Spleen (tissue), 11 donors: Measurements from ENCODE around the gene CDC25C. TPM values are rescaled to one million over a fixed set of nuclear protein-coding genes. Genes with fewer than 3 reads are reported as not detected.

Experiments
- DNase-seq: peaks from one replicate; pipeline ENCODE4 v3.0.0-alpha.2; 2020
- H3K27ac ChIP-seq, 8 donors: fragments of 200-600 bp; sonication (generic) in 7 of 8; 1 replicate in 4 of 8; 2 replicates in 4 of 8; pipeline versions ENCODE4 v1.5.0 to v1.8.0; 2016 to 2021; ENCODE audit warnings: inconsistent platforms in 4 of 8, mild to moderate bottlenecking in 4 of 8, moderate library complexity in 1 of 8
- H3K27me3 ChIP-seq, 7 donors: fragments of 200-600 bp; sonication (generic) in 6 of 7; replicated peaks in 1 of 7; 1 replicate in 4 of 7; 2 replicates in 3 of 7; pipeline versions ENCODE4 v1.5.0 to v1.8.0; 2016 to 2021; ENCODE audit warnings: inconsistent platforms in 3 of 7, mild to moderate bottlenecking in 1 of 7
- H3K36me3 ChIP-seq, 6 donors: fragments of 200-600 bp; sonication (generic) in 5 of 6; 1 replicate in 4 of 6; 2 replicates in 2 of 6; pipeline versions ENCODE4 v1.5.0 to v1.8.0; 2016 to 2021; ENCODE audit warnings: inconsistent platforms in 2 of 6
- H3K4me1 ChIP-seq, 6 donors: fragments of 200-600 bp; sonication (generic) in 5 of 6; 1 replicate in 3 of 6; 2 replicates in 3 of 6; pipeline versions ENCODE4 v1.5.0 to v1.8.0; 2016 to 2021; ENCODE audit warnings: inconsistent platforms in 3 of 6
- H3K4me3 ChIP-seq, 8 donors: fragments of 200-600 bp; sonication (generic) in 7 of 8; 1 replicate in 4 of 8; 2 replicates in 4 of 8; pipeline versions ENCODE4 v1.5.0 to v1.8.0; 2016 to 2021; ENCODE audit warnings: inconsistent platforms in 4 of 8, mild to moderate bottlenecking in 4 of 8, moderate library complexity in 2 of 8
- H3K9me3 ChIP-seq, 8 donors: fragments of 200-600 bp; sonication (generic) in 7 of 8; 1 replicate in 4 of 8; 2 replicates in 4 of 8; pipeline versions ENCODE4 v1.5.0 to v1.8.0; 2016 to 2021; ENCODE audit warnings: inconsistent platforms in 4 of 8
- POLR2A ChIP-seq, 3 donors: fragments of 450-650 bp; IDR thresholded peaks; one replicate each; pipeline ENCODE4 v1.5.1; 2017; ENCODE audit warnings: antibody characterized with exemption in 3 of 3, mild to moderate bottlenecking in 1 of 3
- POLR2AphosphoS5 ChIP-seq, 3 donors: sonication (generic); formaldehyde crosslinking; IDR thresholded peaks; one replicate each; pipeline ENCODE4 v1.5.1; 2017; ENCODE audit warnings: antibody characterized with exemption in 3 of 3
- WGBS, 5 donors: extraction: QIAGEN DNeasy Blood & Tissue Kit in 3 of 5; methylation state at CpG; one replicate each; pipeline versions ENCODE4 v1.1.5 to v1.1.7; 2013 to 2018; 5-methylcytosine and 5-hydroxymethylcytosine counted together
- intact Hi-C: fragments of 100-400 bp; cut with DNase I; formaldehyde crosslinking; loops from one replicate; pipeline ENCODE4 v1.15.0; 2023; ENCODE audit warnings: low total_unique reads
- polyA plus RNA-seq, 3 donors: library from polyadenylated mRNA; stranded (reverse); fragments of 200-250 nt; gene quantifications; one replicate each; pipeline ENCODE4 v1.2.1, GENCODE V29; 2013
- total RNA-seq, 7 donors: library from RNA; depleted of rRNA in 3 of 7; stranded (reverse); fragments of >200 nt in 3 of 7; fragmentation: NEBNext Ultra II Directional in 4 of 7; extraction: Animal tissue kit (Norgen Biotek cat#: 25700) in 4 of 7; gene quantifications; one replicate each; pipeline versions ENCODE4 v1.1.0 to v1.2.1, GENCODE V29; 2016 to 2021
- TF ChIP-seq, protein P1 (sequence below), 11 experiments: fragments of 200-600 bp in 7 of 11; fragments of 450-650 bp in 4 of 11; sonication (generic) in 4 of 11; IDR thresholded peaks in 8 of 11; conservative IDR thresholded peaks in 3 of 11; 1 replicate in 7 of 11; 2 replicates in 4 of 11; pipeline versions ENCODE4 v1.4.0 to v1.8.0; 2016 to 2021; ENCODE audit warnings: antibody characterized with exemption in 11 of 11, inconsistent platforms in 4 of 11, mild to moderate bottlenecking in 1 of 11
- donor health status: healthy with polysubstance abuse.
- donor health status: DM: no; HTN: no; CAD: no; lungs with moderate emphysema.
- donor health status: DM: no; HTN: no; CAD: no.
- donor health status: Bipolar disorder and iron deficiency.
- donor health status: healthy.
- donor health status: DM: no; HTN: no; CAD: no.
- donor health status: DM: yes; HTN: yes; CAD: no.

Gene CDC25C
- total and polyA plus RNA-seq, 10 donors = 0.25 to 6.0 (median 0.83) TPM

DNA sequence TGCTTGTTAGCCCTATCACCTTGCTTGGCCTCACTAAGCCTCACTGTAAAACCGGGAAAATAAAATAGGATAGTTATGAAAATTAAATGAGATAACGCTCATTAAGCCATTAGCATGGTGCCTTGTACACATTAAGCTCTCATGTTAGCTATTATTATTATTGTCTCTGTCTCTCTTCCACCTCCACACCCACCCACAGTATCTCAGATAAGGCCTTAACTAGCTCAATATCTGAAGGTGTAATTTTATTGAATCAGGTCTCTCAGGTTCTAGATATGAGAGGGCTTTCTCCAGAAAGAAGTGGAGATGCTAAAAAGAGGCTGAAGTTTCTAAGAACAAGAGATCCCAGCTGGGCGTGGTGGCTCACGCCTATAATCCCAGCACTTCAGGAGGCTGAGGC is 84.8 kb downstream of the CDC25C start:
- DNase-seq = no peak
- 88 to 95% (median 93%) methylated on average over 4 of the region's 4 CpGs for WGBS, 5 donors
- peaks cover under 1 to 23% (median 8%) of the 10 kb centered on the region in 7 donors for H3K27me3 ChIP-seq
- no peak overlapping the region for H3K27ac ChIP-seq
- no peaks in the 10 kb centered on the region for H3K9me3 ChIP-seq
- intact Hi-C loops = no loop called here
- peaks cover 3 to 7% (median 5%) of the 10 kb centered on the region in 6 donors for H3K4me1 ChIP-seq
- no peaks in the 10 kb centered on the region for H3K36me3 ChIP-seq
- H3K4me3 ChIP-seq = no peak overlapping the region
- no peak for TF ChIP-seq POLR2A (IDR thresholded peaks at IDR 0.05)
- TF ChIP-seq, protein P1, sequence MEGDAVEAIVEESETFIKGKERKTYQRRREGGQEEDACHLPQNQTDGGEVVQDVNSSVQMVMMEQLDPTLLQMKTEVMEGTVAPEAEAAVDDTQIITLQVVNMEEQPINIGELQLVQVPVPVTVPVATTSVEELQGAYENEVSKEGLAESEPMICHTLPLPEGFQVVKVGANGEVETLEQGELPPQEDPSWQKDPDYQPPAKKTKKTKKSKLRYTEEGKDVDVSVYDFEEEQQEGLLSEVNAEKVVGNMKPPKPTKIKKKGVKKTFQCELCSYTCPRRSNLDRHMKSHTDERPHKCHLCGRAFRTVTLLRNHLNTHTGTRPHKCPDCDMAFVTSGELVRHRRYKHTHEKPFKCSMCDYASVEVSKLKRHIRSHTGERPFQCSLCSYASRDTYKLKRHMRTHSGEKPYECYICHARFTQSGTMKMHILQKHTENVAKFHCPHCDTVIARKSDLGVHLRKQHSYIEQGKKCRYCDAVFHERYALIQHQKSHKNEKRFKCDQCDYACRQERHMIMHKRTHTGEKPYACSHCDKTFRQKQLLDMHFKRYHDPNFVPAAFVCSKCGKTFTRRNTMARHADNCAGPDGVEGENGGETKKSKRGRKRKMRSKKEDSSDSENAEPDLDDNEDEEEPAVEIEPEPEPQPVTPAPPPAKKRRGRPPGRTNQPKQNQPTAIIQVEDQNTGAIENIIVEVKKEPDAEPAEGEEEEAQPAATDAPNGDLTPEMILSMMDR (IDR thresholded peaks at IDR 0.05 in 8 of 11, conservative IDR thresholded peaks at IDR 0.05 in 3 of 11) = no peak
- no peak for TF ChIP-seq POLR2AphosphoS5 (IDR thresholded peaks at IDR 0.05)

DNA sequence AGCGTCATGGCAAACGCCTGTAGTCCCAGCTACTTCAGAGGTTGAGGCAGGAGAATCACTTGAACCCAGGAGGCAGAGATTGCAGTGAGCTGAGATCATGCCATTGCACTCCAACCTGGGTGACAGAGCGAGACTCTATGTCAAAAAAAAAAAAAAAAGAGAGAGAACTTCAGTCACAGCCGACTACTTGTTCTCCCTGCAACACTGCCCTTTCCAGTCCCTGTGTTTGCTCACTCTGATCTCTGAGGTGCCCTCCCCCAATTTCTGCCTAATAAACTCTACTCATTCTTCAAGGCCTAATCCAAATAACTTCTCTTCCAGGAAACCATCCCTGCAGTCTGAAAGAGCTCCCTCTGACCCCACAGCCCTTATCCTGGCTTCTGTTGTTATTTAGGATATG is 85.3 kb downstream of the CDC25C start:
- WGBS, 5 donors = 75 to 95% (median 93%) methylated on average over 3 to 4 of the region's 4 CpGs
- DNase-seq = no peak
- H3K36me3 ChIP-seq = no peaks in the 10 kb centered on the region
- peaks cover 3 to 28% (median 13%) of the 10 kb centered on the region in 7 donors for H3K27me3 ChIP-seq
- peaks cover 7 to 11% (median 10%) of the 10 kb centered on the region in 6 donors for H3K4me1 ChIP-seq
- H3K9me3 ChIP-seq = no peaks in the 10 kb centered on the region
- TF ChIP-seq, protein P1 (IDR thresholded peaks at IDR 0.05 in 8 of 11, conservative IDR thresholded peaks at IDR 0.05 in 3 of 11) = no peak
- TF ChIP-seq POLR2A (IDR thresholded peaks at IDR 0.05) (no peak), POLR2AphosphoS5 (IDR thresholded peaks at IDR 0.05) (no peak)
- intact Hi-C loops = no loop called here
- H3K27ac ChIP-seq = no peak overlapping the region
- H3K4me3 ChIP-seq = no peak overlapping the region

DNA sequence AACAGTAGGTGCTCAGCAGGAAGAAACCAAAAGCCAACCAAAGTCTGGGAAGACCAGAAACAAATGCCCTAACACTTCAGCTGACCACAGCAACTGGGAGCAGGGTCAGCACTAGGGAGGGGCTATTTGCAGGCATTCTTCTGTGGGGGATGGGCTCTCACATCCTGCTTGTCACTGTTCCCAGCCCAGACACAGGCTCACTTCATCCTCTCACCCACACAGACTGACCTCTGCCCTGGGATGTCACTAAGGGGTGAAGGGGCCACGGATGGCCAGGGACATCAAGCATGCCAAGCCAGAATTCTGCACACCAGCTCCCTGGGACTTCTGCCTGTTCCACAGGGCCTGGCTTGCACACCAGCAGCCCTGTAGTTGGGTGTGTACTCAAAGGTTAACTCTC is 85.9 kb downstream of the CDC25C start:
- WGBS, 5 donors = 47 to 89% (median 67%) methylated on average over 1 of the region's 1 CpG
- Histone ChIP-seq H3K27ac (no peak overlapping the region), H3K4me1 (peaks cover 7 to 18% (median 16%) of the 10 kb centered on the region in 6 donors), H3K36me3 (no peaks in the 10 kb centered on the region), H3K4me3 (no peak overlapping the region), H3K9me3 (no peaks in the 10 kb centered on the region), H3K27me3 (peaks cover 3 to 34% (median 19%) of the 10 kb centered on the region in 7 donors)
- TF ChIP-seq POLR2A (IDR thresholded peaks at IDR 0.05) = no peak
- TF ChIP-seq, protein P1 (IDR thresholded peaks at IDR 0.05 in 8 of 11, conservative IDR thresholded peaks at IDR 0.05 in 3 of 11) = no peak
- no peak for TF ChIP-seq POLR2AphosphoS5 (IDR thresholded peaks at IDR 0.05)
- no peak for DNase-seq
- intact Hi-C loops = no loop called here

- H3K4me3 ChIP-seq = no peak overlapping the region
- peaks cover 3 to 53% (median 24%) of the 10 kb centered on the region in 7 donors for H3K27me3 ChIP-seq
- TF ChIP-seq POLR2AphosphoS5 (IDR thresholded peaks at IDR 0.05) (no peak), POLR2A (IDR thresholded peaks at IDR 0.05) (no peak)
- TF ChIP-seq, protein P1 (IDR thresholded peaks at IDR 0.05 in 8 of 11, conservative IDR thresholded peaks at IDR 0.05 in 3 of 11) = no peak
- no peaks in the 10 kb centered on the region for H3K9me3 ChIP-seq
- peaks cover 7 to 21% (median 17%) of the 10 kb centered on the region in 6 donors for H3K4me1 ChIP-seq
- no peak for DNase-seq
- intact Hi-C loops = no loop called here
- H3K36me3 ChIP-seq = no peaks in the 10 kb centered on the region
- no peak overlapping the region for H3K27ac ChIP-seq
- 47 to 85% (median 70%) methylated on average over 2 of the region's 2 CpGs for WGBS, 5 donors
These were observed 87.8 kb downstream of the CDC25C start for GRCh38 chr5:138243794-138244193.
